ENCODE data around the gene RMC1.

DNA sequence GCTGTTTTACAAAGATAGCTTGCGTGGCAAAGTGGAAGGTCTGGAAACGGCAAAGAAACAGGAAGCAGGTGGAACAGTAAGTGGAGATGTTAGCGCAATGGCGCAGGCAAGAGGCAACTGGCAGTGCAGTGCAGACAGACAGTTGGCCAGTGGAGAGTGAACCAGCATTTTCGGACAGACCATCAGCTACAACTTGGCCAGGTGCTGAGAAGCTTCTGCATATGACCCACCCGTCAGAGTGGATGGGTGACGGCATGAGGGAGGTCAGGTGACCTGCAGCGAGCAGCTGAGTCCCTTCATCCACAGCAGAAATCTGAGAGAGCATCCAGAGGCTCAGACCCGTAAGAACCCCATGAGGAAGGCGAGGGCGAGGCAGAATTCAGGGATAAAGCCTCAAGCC, 49.2 kb downstream of the RMC1 start:
- TF ChIP-seq CTCF (IDR thresholded peaks at IDR 0.05; ENCODE audit: insufficient read depth, low read length) (no peak), POLR2AphosphoS5 (IDR thresholded peaks at IDR 0.05; ENCODE audit: low read depth) (no peak)
- TF ChIP-seq, protein P1, sequence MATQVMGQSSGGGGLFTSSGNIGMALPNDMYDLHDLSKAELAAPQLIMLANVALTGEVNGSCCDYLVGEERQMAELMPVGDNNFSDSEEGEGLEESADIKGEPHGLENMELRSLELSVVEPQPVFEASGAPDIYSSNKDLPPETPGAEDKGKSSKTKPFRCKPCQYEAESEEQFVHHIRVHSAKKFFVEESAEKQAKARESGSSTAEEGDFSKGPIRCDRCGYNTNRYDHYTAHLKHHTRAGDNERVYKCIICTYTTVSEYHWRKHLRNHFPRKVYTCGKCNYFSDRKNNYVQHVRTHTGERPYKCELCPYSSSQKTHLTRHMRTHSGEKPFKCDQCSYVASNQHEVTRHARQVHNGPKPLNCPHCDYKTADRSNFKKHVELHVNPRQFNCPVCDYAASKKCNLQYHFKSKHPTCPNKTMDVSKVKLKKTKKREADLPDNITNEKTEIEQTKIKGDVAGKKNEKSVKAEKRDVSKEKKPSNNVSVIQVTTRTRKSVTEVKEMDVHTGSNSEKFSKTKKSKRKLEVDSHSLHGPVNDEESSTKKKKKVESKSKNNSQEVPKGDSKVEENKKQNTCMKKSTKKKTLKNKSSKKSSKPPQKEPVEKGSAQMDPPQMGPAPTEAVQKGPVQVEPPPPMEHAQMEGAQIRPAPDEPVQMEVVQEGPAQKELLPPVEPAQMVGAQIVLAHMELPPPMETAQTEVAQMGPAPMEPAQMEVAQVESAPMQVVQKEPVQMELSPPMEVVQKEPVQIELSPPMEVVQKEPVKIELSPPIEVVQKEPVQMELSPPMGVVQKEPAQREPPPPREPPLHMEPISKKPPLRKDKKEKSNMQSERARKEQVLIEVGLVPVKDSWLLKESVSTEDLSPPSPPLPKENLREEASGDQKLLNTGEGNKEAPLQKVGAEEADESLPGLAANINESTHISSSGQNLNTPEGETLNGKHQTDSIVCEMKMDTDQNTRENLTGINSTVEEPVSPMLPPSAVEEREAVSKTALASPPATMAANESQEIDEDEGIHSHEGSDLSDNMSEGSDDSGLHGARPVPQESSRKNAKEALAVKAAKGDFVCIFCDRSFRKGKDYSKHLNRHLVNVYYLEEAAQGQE (IDR thresholded peaks at IDR 0.05; ENCODE audit: insufficient replicate concordance, low read depth): no peak
